GM19328 (cell line): ENCODE measurements around the gene ATG9A.

Experiments used
- ATAC-seq: cut with Tn5 transposase; IDR thresholded peaks from one replicate; pipeline ENCODE4 v1.9.1; 2021; ENCODE audit warnings: mild to moderate bottlenecking, moderate library complexity; ENCODE audit not compliant: unreplicated experiment

ATG9A gene

DNA sequence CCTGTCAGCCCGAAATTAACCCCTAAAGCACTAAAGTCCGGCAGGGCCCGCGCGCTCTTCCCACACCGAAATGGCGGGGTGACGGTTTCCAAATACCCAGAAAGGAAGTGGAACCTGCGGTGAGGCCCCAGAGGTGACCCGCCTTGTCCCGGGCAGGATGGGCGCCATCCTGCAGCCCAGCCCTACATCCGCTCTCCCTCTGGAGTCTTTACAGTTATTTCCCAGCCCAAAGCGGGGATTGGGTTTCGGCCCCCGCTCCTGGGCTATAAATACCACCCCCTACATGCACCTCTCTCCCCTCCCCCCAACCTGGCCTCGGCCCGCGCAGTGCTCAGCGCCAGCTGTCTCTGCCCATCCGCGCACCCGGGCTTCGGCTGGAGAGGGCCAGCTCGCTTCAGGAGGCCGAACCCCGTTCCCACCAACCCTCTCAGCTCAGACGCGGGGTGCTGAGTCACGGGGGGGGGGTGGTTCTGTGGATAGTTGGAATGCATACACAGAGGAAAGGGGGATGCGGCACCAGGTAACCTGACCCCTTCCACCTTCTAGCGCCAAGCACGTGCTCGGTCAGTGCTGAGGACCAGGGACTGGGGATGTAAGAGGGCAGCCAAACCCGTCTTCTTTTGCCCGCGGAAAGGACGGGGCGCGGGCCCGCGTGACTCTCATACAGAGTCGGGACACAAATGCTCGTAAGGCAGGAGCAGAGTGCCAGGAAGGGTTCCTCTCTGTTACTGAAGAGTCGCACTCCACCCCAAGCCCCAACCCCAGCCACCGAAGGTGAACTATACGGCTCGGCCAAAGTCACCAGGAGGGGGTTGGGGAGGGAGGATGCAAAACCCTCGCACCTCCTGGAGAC, 23.7 kb upstream of the ATG9A start, which contains the start of gene TUBA4B:
TUBA4B (plus strand) TSS at position 344 of the 853 bp plus-strand sequence; CDS start at position 509, 165 bp downstream.
- ATAC-seq: peak; percentile 26

DNA sequence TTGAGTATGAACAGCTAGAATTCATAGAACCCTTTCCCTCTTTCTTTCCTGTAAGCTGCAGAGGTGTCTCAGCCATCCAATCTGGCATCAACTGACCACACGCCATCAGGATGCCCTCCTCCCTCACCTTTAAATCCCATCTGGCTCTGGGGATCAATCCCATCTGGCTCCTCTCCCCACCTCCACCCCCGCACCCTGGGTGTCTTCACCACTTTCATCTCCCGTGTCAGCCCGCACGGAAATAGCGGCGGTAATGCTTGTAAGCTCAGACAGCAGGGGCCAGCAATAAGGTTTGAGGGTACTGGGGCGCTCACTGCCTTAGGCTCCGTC, 23.1 kb upstream of the ATG9A start:
- ATAC-seq: no peak

DNA sequence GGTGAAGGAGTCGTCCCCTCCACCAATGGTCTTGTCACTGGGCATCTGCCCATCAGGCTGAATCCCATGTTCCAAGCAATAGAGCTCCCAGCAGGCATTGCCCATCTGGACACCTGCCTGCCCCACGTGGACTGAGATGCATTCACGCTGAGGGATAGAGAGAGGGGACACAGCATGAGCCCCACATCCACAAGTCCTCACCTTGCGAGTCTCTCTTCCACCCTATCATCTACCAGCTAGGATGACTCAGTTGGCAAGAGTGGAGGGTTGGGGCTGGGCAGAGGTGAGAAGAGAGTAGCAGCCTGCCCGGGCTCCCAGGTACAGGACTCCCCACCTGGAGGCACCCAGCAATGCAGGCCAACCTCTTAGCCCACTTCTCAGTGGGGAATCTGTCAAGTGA, 22.6 kb upstream of the ATG9A start:
- ATAC-seq: no peak

GRCh38 chr2:219251656-219252055, 22.2 kb upstream of the ATG9A start:
- no peak for ATAC-seq

- no peak for ATAC-seq
These were observed 20.8 kb upstream of the ATG9A start for GRCh38 chr2:219250049-219250781.

GRCh38 chr2:219249203-219249980, 20.0 kb upstream of the ATG9A start:
- ATAC-seq: no peak

GRCh38 chr2:219248845-219249202, 19.4 kb upstream of the ATG9A start:
- ATAC-seq: no peak

DNA sequence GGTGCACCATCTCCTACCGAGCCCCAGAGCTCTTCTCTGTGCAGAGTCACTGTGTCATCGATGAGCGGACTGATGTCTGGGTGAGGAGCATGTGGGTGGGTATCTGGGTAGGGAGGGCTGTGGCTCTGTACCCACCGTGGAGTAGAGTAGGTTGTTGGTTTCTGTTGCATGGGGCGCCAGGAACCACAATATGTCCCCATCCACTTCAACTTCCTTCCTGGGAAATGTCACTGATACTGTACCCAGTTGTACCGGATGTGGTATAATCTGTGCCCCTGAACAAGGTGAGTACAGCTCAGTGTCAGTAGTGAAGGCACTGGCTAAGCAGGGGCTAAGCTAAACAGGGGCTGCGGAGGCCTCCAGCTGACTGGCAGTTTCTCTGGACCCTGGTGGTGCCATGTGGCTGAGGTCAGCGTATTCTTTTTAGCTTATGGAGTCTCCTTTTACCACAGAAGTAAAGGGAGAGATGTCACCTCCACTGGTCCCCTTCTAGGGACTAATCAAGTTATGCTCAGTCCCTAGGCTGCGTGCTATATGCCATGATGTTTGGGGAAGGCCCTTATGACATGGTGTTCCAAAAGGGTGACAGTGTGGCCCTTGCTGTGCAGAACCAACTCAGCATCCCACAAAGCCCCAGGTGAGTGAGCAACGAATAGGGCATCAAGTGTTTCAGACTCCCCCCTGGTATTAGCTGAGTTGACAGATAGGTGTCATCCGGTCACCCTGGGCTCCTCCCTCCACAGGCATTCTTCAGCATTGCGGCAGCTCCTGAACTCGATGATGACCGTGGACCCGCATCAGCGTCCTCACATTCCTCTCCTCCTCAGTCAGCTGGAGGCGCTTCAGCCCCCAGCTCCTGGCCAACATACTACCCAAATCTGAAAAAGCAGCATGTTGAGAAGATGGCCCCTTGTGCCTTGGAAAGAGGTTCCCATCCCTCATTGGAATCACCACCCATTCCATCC, 18.5 kb upstream of the ATG9A start:
- ATAC-seq: no peak

DNA sequence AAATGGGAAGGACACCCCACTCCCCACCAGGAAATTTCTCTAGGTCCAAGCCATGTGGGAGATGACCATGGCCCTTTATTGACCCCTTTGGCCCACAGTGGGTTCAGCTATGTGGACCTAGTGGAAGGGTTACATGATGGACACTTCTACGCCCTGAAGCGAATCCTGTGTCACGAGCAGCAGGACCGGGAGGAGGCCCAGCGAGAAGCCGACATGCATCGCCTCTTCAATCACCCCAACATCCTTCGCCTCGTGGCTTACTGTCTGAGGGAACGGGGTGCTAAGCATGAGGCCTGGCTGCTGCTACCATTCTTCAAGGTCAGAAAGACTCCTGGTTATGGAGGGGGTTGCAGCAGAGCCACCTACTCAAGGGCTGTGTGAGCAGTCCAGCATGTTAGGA, 17.1 kb upstream of the ATG9A start:
- ATAC-seq: no peak

DNA sequence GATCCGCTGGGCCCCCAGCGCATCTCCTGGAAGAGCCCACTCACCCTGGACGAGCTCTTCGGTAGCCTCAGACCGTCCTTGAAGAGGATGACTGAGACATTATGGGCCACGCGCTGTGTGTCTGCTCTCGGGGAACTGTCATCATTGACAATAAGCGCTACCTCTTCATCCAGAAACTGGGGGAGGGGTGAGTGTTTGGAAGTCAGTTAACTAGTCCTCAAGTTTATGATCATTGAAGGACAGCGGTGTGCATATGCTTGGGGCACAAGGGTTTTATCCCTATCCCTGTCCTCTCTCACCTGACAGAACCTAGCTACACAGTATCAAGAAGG, 16.4 kb upstream of the ATG9A start:
- ATAC-seq: peak; percentile 1

- ATAC-seq: peak; percentile 76
These were observed 15.9 kb upstream of the ATG9A start, which contains the start of the genes GLB1L and STK16 for GRCh38 chr2:219245148-219245898. Gene GLB1L (minus strand): TSS chr2:219245444. CDS start chr2:219243573, 1,871 bp downstream. Gene STK16 (plus strand): TSS chr2:219245479. CDS start chr2:219246000, 521 bp downstream.

GRCh38 chr2:219244789-219245147, 15.3 kb upstream of the ATG9A start:
- no peak for ATAC-seq

DNA sequence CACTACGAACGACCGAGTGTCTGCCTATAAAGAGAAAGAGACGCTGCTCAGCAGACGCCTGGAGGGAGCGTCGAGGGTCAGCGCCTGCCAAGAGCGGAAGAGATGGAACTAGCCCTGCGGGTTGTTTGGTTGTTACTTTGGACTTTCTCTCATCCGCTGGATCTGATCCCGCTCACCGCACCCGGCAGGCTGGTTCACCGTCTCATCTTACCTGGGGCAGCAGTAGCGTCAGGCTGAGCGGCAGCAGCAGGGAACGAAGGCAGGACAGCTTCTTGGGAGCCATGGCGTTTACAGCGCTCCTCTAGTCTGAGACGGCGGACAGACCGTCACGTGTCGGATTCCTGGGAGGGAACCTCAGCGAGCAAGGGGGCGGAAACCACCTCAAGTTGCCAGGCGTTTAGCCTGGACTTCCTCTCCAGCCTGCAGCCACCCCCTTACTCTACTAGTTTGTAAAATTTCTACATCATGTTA, 13.9 kb upstream of the ATG9A start:
- ATAC-seq: no peak

GRCh38 chr2:219234331-219234730, 4.9 kb upstream of the ATG9A start:
- ATAC-seq: no peak

DNA sequence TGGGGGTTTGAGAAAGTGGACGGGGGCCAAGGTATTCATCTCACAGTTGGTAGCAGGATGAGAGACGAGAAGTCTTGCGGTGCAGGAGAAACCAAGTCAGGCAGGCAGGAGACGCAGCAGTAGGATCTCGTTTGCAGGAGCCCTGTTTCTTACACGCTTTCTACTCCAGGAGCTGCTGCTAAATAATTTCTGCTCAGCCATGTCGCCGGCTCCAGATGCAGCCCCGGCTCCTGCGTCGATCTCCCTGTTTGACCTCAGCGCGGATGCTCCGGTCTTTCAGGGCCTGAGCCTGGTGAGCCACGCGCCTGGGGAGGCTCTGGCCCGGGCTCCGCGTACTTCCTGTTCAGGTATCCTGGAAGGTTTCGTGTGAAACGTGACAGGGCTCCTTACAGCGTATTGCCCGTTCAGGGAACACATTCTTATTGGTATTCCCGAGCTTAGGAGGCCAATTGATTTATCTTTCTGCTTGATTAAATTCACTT, 664 bp upstream of the ATG9A start:
- ATAC-seq: no peak

- ATAC-seq: peak; percentile 6
These were observed 528 bp downstream of the ATG9A start for GRCh38 chr2:219228911-219229304.

- no peak for ATAC-seq
These were observed 1.2 kb downstream of the ATG9A start for GRCh38 chr2:219228041-219228910.

- no peak for ATAC-seq
These were observed 4.1 kb downstream of the ATG9A start for GRCh38 chr2:219225350-219225749.
